ENCODE results near the gene RASSF6. TPM values are rescaled to one million over a fixed set of nuclear protein-coding genes. Genes with fewer than 3 reads are reported as not detected.

Gene RASSF6
- total RNA-seq, 1 experiment from 2014 or later: 2.4 TPM

GRCh38 chr4:73544620-73545019, 75.6 kb downstream of the RASSF6 start:
- intact Hi-C loops (cut with micrococcal nuclease; ENCODE audit: unreplicated experiment): no loop called here
- Mint-ChIP-seq H3K9me3 (ENCODE audit: unreplicated experiment) (no peaks in the 10 kb centered on the region), H3K36me3 (ENCODE audit: insufficient read depth, unreplicated experiment) (peaks cover 6% of the 10 kb centered on the region), H3K27me3 (ENCODE audit: insufficient read depth, unreplicated experiment) (no peaks in the 10 kb centered on the region), H3K27ac (ENCODE audit: unreplicated experiment) (no peak overlapping the region), H3K4me1 (ENCODE audit: low read depth, unreplicated experiment) (no peaks in the 10 kb centered on the region), H3K4me3 (ENCODE audit: unreplicated experiment) (no peak overlapping the region)
- DNase-seq: no peak
- ChIA-PET POLR2A (no interaction called here), CTCF (no interaction called here)
- TF ChIP-seq CTCF (IDR thresholded peaks at IDR 0.05; ENCODE audit: insufficient read depth in 1 of 2, low read depth in 1 of 2, low read length in 1 of 2, severe bottlenecking in 1 of 2, unreplicated experiment in 1 of 2): no peak
- H3K4me3 ChIP-seq (ENCODE audit: low read depth, low read length): no peak overlapping the region
- no TSS peak for BruUV-seq (replicated peaks)
- no peaks in the 10 kb centered on the region; the same call in 1 of the 2 replicates for H3K27me3 ChIP-seq (replicated peaks; ENCODE audit: control insufficient read depth, insufficient read depth, low read length)
- no peaks in the 10 kb centered on the region for H3K36me3 ChIP-seq (ENCODE audit: control insufficient read depth, insufficient read depth, low read length)
- no peaks in the 10 kb centered on the region for H3K4me1 ChIP-seq
- H3K9me3 ChIP-seq: no peaks in the 10 kb centered on the region

- ChIA-PET CTCF (no interaction called here), POLR2A (no interaction called here)
- H3K36me3 ChIP-seq (ENCODE audit: control insufficient read depth, insufficient read depth, low read length): no peaks in the 10 kb centered on the region
- TF ChIP-seq CTCF (IDR thresholded peaks at IDR 0.05; ENCODE audit: insufficient read depth in 1 of 2, low read depth in 1 of 2, low read length in 1 of 2, severe bottlenecking in 1 of 2, unreplicated experiment in 1 of 2): no peak
- Mint-ChIP-seq H3K36me3 (ENCODE audit: insufficient read depth, unreplicated experiment) (peaks cover 6% of the 10 kb centered on the region), H3K4me1 (ENCODE audit: low read depth, unreplicated experiment) (no peaks in the 10 kb centered on the region), H3K27me3 (ENCODE audit: insufficient read depth, unreplicated experiment) (no peaks in the 10 kb centered on the region), H3K9me3 (ENCODE audit: unreplicated experiment) (no peaks in the 10 kb centered on the region), H3K4me3 (ENCODE audit: unreplicated experiment) (no peak overlapping the region), H3K27ac (ENCODE audit: unreplicated experiment) (no peak overlapping the region)
- intact Hi-C loops (cut with micrococcal nuclease; ENCODE audit: unreplicated experiment): no loop called here
- no peaks in the 10 kb centered on the region for H3K4me1 ChIP-seq
- DNase-seq: no peak
- no TSS peak for BruUV-seq (replicated peaks)
- no peak overlapping the region for H3K4me3 ChIP-seq (ENCODE audit: low read depth, low read length)
- H3K27me3 ChIP-seq (replicated peaks; ENCODE audit: control insufficient read depth, insufficient read depth, low read length): no peaks in the 10 kb centered on the region
- no peaks in the 10 kb centered on the region for H3K9me3 ChIP-seq
Measured at GRCh38 chr4:73541251-73541650, 79.0 kb downstream of the RASSF6 start.

GRCh38 chr4:73540826-73541225, 79.4 kb downstream of the RASSF6 start:
- intact Hi-C loops (cut with micrococcal nuclease; ENCODE audit: unreplicated experiment): no loop called here
- Histone ChIP-seq H3K27me3 (replicated peaks; ENCODE audit: control insufficient read depth, insufficient read depth, low read length) (no peaks in the 10 kb centered on the region), H3K4me1 (no peaks in the 10 kb centered on the region), H3K4me3 (ENCODE audit: low read depth, low read length) (no peak overlapping the region), H3K9me3 (no peaks in the 10 kb centered on the region), H3K36me3 (ENCODE audit: control insufficient read depth, insufficient read depth, low read length) (no peaks in the 10 kb centered on the region)
- ChIA-PET POLR2A (no interaction called here), CTCF (no interaction called here)
- Mint-ChIP-seq H3K9me3 (ENCODE audit: unreplicated experiment) (no peaks in the 10 kb centered on the region), H3K27ac (ENCODE audit: unreplicated experiment) (no peak overlapping the region), H3K4me3 (ENCODE audit: unreplicated experiment) (no peak overlapping the region), H3K36me3 (ENCODE audit: insufficient read depth, unreplicated experiment) (peaks cover 6% of the 10 kb centered on the region), H3K4me1 (ENCODE audit: low read depth, unreplicated experiment) (no peaks in the 10 kb centered on the region), H3K27me3 (ENCODE audit: insufficient read depth, unreplicated experiment) (no peaks in the 10 kb centered on the region)
- no peak for TF ChIP-seq CTCF (IDR thresholded peaks at IDR 0.05; ENCODE audit: insufficient read depth in 1 of 2, low read depth in 1 of 2, low read length in 1 of 2, severe bottlenecking in 1 of 2, unreplicated experiment in 1 of 2)
- DNase-seq: no peak
- no TSS peak for BruUV-seq (replicated peaks)
